Measurements from ENCODE around the gene SLC22A2.

The SLC22A2 gene

DNA sequence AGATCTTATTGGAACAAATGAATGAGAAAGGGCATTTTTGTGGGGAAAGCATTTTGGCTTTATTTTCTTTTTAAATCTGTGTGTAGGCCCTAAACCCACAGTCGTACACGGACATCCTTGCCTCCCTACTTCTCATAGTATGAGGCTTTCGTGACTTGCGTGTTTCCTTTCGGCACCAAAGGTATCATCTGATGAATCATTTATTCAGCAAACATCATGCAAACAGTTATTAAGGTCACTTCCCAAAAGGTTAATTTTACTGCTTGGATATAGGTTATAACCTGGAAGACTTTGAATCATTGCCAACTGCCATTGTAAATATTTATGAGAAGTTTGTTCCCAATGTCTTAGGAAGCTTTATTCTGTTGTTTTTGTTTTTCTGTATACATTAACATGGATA lies 15.1 kb upstream of the SLC22A2 start:
- no peak for DNase-seq (ENCODE audit: low spot score)

DNA sequence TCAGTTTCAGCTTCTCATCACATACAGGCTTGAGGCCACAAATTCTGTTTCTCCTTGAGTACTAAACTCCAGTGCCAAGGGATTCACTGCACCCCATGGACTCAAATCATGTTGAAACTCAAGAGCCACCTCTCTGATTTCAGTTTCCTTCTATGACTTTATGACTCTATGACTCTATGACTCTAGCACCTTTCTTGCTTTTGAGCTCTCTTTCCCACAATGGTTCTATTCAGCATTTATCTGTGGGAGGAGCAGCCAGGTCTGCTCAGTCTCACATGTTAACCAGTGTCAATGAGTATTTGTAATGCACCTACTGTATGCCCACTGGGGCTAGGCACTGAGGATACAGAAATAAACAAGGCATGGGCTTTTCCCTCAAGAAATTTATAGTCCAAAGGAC lies 14.6 kb upstream of the SLC22A2 start:
- no peak for DNase-seq (ENCODE audit: low spot score)

DNA sequence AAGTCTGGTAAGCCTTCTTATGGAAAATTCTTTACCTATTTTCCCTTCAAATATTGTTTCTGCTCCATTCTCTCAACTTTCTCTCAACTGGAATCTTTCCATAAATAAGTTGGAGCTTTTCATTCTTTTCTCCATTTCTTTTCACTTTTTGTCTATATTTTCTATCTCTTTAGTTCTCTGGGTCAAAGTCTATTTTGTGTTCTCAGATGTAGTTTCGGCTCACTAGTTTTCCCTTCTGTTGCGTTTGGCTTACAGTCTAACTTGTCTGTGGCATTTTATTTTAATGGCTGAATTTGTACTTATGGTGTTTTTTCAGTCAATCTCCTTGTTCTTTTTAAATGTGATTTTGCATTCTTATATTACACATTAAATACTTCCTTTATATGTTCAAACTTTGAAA lies 14.1 kb upstream of the SLC22A2 start:
- no peak for DNase-seq (ENCODE audit: low spot score)

DNA sequence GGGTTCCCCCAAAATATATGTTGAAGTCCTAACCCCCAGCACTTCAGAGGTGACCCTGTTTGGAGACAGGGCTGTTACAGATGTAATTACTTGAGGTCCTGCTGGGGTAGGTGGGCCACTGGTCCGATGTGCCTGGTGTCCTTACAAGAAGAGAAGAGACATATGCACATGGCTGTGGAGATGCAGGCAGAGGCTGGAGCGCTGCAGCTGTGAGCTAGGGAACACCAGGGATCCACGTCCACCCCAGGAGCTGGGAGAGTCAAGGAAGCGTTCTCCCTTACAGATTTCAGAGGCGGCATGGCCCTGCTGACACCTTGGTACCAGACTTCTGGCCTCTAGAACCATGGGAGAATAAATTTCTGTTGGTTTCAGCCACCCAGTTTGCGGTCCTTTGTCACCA lies 11.7 kb upstream of the SLC22A2 start:
- no peak for DNase-seq (ENCODE audit: low spot score)

- DNase-seq (ENCODE audit: low spot score), result no peak
Observed at GRCh38 chr6:160269771-160270170, 11.2 kb upstream of the SLC22A2 start.

GRCh38 chr6:160269023-160269521 lies 10.5 kb upstream of the SLC22A2 start:
- no peak for DNase-seq (ENCODE audit: low spot score)

DNA sequence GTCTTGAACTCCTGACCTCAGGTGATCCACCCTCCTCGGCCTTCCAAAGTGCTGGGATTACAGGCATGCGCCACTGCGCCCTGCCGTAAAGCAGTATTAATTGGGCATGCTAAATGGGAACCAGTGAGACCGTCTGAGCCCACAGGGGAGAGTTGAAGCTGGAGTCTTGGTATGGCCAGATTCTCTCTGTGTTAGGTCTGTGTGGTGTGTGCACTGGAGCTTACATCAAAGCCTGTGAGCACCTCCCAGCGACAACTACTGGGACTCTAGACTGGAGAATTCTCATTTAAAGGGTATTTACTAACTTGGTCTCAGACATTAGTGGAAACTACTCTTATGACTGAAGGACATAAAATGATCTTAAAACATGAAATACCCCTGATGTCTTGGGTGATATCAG lies 8.5 kb upstream of the SLC22A2 start:
- no peak for DNase-seq (ENCODE audit: low spot score)

- DNase-seq (ENCODE audit: low spot score), result no peak
Observed at GRCh38 chr6:160265869-160266476, 7.4 kb upstream of the SLC22A2 start.

DNA sequence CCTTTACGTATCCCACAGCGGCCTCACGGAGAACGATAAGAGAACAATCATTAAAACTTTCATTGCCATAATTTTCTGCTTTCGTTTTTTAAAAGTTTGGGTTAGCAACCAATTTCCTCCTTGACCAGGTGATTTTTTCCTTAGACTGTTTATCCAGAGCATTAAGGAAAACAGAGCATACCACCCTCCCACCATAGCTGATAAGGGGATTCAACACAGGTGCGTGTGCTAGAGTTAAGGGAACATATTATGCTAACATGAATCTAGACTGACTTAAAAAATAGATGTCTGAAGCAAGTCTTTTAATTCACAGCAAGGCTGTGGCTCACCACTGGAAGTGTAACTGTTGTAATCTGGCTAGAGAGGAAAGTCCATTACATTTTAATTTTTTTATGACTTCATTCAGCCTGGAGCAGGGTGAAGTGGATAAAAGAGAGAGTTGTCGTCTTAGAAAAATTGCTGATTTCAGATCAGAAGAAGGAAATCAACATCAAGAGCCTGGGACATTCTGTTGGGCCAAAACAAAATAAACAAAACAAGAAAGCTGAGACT lies 5.5 kb upstream of the SLC22A2 start:
- DNase-seq (ENCODE audit: low spot score), result no peak

DNA sequence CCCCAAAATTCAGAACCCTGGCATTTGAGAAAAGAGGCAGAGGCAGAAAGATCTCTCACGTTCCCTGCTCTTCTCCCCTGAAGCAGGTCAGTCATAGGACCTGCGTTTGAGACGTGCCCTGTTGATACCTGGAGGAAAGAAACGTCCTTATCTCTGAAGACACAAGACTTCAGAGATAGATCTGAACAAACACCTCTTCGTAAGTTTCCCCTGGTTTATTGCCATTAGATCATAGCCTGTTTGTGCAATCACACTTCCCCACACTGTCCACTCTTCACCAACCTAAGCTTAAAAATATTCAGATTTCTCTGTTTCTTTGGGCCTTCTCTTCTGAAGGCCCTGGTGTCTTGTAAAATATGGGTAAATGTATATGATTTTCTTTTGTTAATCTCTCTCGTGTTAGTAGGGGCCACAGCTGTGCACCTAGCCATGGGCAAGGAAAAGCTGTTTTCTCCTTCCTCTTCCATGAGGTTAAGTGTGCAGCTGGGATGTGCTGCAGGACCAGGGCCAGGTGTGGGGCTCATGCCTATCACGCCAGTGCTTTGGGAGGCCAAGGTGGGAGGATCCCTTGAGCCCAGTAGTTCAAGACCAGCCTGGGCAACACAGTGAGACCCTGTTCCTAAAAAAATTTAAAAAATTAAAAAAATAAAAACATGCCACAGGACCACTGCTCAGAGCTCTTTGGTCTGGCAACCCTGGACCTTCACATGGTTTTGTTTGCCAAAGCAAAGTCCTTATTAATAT lies 4.7 kb upstream of the SLC22A2 start:
- no peak for DNase-seq (ENCODE audit: low spot score)

GRCh38 chr6:160261991-160262680 lies 3.5 kb upstream of the SLC22A2 start:
- no peak for DNase-seq (ENCODE audit: low spot score)

DNA sequence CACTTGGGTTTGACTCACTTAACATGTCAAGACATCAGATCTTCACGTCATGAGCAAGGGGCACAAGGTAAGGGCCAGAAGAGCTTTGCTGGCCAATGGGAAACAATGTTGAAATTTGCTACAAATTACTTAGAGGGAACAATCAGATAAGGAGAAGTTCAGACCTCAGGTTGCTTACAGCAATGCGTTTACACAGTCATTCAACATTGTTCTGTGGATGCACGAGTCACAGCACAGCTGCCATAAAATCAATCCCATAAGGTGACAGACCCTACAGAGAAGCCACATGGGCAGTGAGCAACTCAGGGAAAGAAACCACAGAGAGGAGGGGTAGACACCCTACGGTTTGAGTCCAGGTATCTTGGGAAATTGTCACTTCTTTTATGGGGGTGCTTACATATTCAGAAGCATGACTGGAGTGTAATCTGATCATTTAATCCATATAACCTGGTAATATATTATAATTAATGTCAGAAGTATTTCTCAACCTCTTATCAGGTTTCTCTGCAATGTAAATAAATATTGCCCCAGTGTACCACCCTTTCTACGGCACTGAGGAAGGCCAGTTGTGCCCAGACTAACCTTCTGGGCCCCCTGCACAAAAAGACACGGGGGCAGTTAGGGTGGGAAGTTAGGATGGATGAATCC lies 2.3 kb upstream of the SLC22A2 start:
- no peak for DNase-seq (ENCODE audit: low spot score)

GRCh38 chr6:160260367-160260766 lies 1.7 kb upstream of the SLC22A2 start:
- DNase-seq (ENCODE audit: low spot score), result no peak

DNA sequence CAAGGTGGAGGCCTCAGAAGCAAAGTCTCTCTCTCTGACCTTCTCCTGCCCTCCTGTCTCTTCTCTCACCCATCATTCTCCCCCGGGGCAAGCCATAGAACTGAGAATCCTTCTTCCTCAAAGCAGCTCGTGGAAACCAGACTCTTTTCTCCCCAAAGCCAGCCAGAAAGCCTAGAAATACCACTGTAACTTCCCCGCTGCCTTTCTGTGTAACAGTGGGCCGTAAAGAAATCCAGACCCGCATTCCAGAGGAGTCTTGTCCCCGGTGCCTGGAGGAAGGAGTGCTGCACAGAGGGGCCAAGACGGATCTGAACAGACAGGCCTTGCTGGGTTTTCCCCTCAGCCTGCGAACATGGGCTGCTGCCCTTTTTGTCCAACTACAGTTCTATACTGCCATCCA lies 977 bp upstream of the SLC22A2 start:
- DNase-seq (ENCODE audit: low spot score), result no peak

DNA sequence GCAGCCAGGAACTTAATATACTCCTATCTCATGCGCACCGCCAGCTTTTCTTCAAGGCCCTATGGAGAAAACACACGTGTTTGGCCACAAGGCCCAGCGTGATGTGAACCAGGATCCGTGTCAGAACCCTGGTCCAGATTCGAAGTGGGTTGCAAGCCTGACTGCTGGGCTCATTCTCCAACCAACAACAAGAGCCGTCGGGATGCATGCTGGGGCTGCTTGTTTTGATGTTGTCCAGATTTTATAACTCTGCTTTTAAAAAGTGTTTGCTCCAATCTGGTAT lies 463 bp upstream of the SLC22A2 start:
- no peak for DNase-seq (ENCODE audit: low spot score)

GRCh38 chr6:160256445-160256844 lies 2.2 kb downstream of the SLC22A2 start:
- DNase-seq (ENCODE audit: low spot score), result no peak

DNA sequence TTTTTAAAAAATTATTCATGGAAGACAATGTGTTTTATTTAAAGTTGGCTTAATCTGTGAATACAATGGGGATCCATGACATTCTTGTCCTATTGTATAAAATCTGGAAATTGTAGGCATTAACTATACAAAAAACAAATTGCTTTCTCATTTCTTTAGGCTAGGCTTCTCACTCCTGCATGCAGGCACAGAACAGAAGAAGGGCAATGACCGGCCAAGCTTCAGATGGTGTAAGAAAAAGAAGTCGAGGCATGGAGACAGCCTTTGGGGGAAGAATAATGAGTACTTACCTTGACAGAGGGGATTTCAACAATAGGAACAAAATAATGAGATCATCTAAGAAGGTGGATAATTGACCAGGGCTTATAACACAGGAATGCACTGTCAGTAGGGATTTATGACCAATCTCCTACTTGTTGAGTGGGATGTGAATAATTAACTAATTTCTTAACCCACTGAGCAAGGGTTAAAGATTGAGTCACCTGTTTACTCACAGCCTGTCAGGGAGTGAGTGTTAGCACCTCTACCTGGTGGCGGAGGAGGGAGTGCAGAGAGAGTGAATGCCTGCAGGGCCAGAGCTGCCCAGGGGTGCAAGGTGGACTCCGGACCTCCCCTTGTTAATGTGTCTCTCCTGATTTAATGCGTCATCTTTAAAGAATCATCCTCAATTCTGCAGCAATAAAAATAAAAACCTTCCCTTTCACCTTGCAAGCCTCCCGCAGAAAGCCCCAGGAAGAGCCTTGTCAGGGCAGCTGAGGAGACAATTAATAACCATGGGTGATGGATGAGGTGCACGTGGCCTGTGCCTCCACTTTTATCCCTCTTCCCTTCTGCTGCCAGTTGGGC lies 3.9 kb downstream of the SLC22A2 start:
- DNase-seq (ENCODE audit: low spot score), result no peak

- DNase-seq (ENCODE audit: low spot score), result no peak
Observed at GRCh38 chr6:160253714-160254113, 4.9 kb downstream of the SLC22A2 start.

GRCh38 chr6:160253292-160253691 lies 5.3 kb downstream of the SLC22A2 start:
- DNase-seq (ENCODE audit: low spot score), result no peak

DNA sequence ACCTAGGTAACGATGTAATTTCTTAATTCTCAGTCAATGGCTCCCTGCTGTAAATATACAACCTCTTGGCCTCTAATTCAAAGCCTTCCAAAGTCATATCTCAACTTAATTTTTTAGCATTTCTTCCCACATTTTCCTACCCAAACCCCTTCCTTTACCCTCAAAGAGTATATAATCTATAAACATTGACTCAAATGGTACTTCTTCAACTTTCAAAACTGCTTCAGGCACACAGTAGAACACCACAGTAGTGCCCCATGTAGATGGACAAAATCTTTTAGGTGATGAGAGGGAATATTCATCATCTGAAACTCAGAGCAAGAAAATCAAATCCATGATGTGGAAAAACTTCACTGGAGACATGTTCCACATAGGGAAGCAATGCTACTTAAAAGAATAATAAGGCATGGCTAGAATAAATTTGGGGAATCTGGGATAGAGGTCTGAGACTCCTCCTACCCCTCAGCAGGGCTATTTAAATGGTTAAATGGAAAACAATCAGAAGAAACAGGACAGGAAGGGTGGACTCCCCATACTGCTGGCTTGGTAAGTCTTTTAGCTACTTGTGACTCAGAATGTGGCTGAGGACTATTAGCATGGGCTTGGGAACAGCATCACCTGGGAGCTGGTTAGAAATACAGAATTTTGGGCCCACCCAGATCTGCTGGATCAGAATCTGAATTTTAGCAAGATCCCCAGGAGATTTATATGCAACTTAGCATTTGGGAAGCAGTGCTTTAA lies 6.4 kb downstream of the SLC22A2 start:
- no peak for DNase-seq (ENCODE audit: low spot score)

GRCh38 chr6:160249671-160250070 lies 8.9 kb downstream of the SLC22A2 start:
- DNase-seq (ENCODE audit: low spot score), result no peak
